ENCODE data around the gene AMBRA1. TPM values are rescaled to one million over a fixed set of nuclear protein-coding genes. Genes with fewer than 3 reads are reported as not detected.

AMBRA1 gene
- total and polyA plus RNA-seq, 2 donors (not counting 3 experiments of a cell fraction or from before 2014, with no cell fraction given) = 18.4 to 32.4 TPM

DNA sequence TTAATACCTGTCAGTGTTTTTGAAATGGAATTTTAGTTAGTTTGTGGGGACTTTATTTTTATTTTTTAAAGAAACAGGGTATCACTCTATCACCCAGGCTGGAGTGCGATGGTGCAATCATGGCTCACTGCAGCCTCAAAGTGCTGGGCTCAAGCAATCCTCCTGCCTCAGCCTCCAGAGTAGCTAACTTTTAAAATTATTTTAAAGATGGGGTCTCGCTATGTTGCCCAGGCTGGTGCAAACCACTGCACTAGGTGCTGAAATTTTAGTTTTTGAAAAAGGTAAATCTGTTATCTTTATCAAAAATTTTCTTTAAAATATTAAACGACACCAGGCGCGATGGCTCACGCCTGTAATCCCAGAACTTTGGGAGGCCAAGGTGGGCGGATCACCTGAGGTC is 42.6 kb downstream of the AMBRA1 start:
- ChIA-PET CTCF (interaction anchor here (0.7 to 1.5 kb wide), 3 partner anchors 13 to 71 kb away, joined by 3 to 4 read pairs (median 3); no protein-coding TSS in a partner anchor), POLR2A (no interaction called here)
- Histone ChIP-seq H3K36me3 (ENCODE audit: control insufficient read depth in 2 of 2, extremely low read depth in 1 of 2, insufficient read depth in 2 of 2, low read length in 2 of 2) (peaks cover 2 to 3% of the 10 kb centered on the region in 2 experiments), H3K4me2 (ENCODE audit: insufficient read depth, low read length) (no peak overlapping the region), H3K27ac (ENCODE audit: insufficient read depth, low read depth, low read length) (no peak overlapping the region), H2AFZ (ENCODE audit: low read depth, low read length) (no peak overlapping the region), H3K9me1 (replicated peaks; ENCODE audit: control insufficient read depth, extremely low read depth, insufficient read depth, low read length) (no peaks in the 10 kb centered on the region), H3K4me1 (ENCODE audit: control insufficient read depth, extremely low read depth, insufficient read depth, low read length) (peaks cover 26% of the 10 kb centered on the region), H3K9ac (replicated peaks; ENCODE audit: extremely low read depth, insufficient read depth, low read length) (no peak overlapping the region), H4K20me1 (replicated peaks; ENCODE audit: control insufficient read depth, extremely low read depth, insufficient read depth, low read length) (peaks cover 2% of the 10 kb centered on the region), H3K4me3 (replicated peaks in 1 of 3; ENCODE audit: insufficient read depth in 1 of 3, low read depth in 1 of 3, low read length in 3 of 3) (no peak overlapping the region), H3K79me2 (ENCODE audit: control insufficient read depth, insufficient read depth, low read length) (peaks cover 35% of the 10 kb centered on the region), H3K27me3 (ENCODE audit: control insufficient read depth in 2 of 2, insufficient read depth in 2 of 2, low read length in 2 of 2) (no peaks in the 10 kb centered on the region), H3K9me3 (replicated peaks; ENCODE audit: control insufficient read depth, insufficient read depth, low read length) (no peaks in the 10 kb centered on the region)
- TF ChIP-seq MYC (IDR thresholded peaks at IDR 0.05; ENCODE audit: low read depth, low read length) (no peak), CTCF (IDR thresholded peaks at IDR 0.05; ENCODE audit: extremely low read depth in 1 of 2, insufficient read depth in 1 of 2, low read depth in 1 of 2, low read length in 2 of 2) (no peak), FOS (IDR thresholded peaks at IDR 0.05; ENCODE audit: borderline replicate concordance, insufficient read depth, low read length) (no peak), POLR2A (IDR thresholded peaks at IDR 0.05; ENCODE audit: low read depth, low read length) (no peak), GATA2 (IDR thresholded peaks at IDR 0.05; ENCODE audit: insufficient read depth, insufficient read length, low read depth, low read length) (no peak), MAX (IDR thresholded peaks at IDR 0.05; ENCODE audit: insufficient read depth, insufficient read length) (no peak), EZH2 (IDR thresholded peaks at IDR 0.05; ENCODE audit: borderline replicate concordance, low read depth, low read length, severe bottlenecking) (no peak), POLR2AphosphoS5 (IDR thresholded peaks at IDR 0.05; ENCODE audit: insufficient read depth, low read depth, low read length) (no peak), JUN (IDR thresholded peaks at IDR 0.05; ENCODE audit: borderline replicate concordance, insufficient read depth, insufficient read length, low read depth) (no peak)
- FAIRE-seq (no peak), DNase-seq (ENCODE audit: low read depth, low spot score) (no peak)
- intact Hi-C loops (cut with micrococcal nuclease) = no loop called here
- dilution Hi-C loops (cut with MboI; ENCODE audit: extremely low pct_ligation_motif_present, low sequenced_read_pairs) = no loop called here
- no TSS peak for BruUV-seq (replicated peaks)
